Ishikawa (cell line): ENCODE measurements around the gene ARHGEF7.
A peak's percentile ranks its signal among the peaks of the same experiment; 100 is the strongest.

Experiments
- CEBPB ChIP-seq: IDR thresholded peaks from 2 replicates; pipeline ENCODE4 v1.6.1; 2012
- CREB1 ChIP-seq: IDR thresholded peaks from 2 replicates; pipeline ENCODE4 v1.6.1; 2012; ENCODE audit warnings: low read depth
- EGR1 ChIP-seq: IDR thresholded peaks from 2 replicates; pipeline ENCODE4 v1.6.1; 2012
- EP300 ChIP-seq: IDR thresholded peaks from 2 replicates; pipeline ENCODE4 v1.6.1; 2012; ENCODE audit warnings: borderline replicate concordance
- FOXM1 ChIP-seq: IDR thresholded peaks from 2 replicates; pipeline ENCODE4 v1.6.1; 2012; ENCODE audit warnings: low read depth, borderline replicate concordance
- MAX ChIP-seq: IDR thresholded peaks from 2 replicates; pipeline ENCODE4 v1.6.1; 2012
- NFIC ChIP-seq: IDR thresholded peaks from 2 replicates; pipeline ENCODE4 v1.6.1; 2012
- RAD21 ChIP-seq: IDR thresholded peaks from 2 replicates; pipeline ENCODE4 v1.6.1; 2012; ENCODE audit warnings: low read depth
- REST ChIP-seq: IDR thresholded peaks from 2 replicates; pipeline ENCODE4 v1.6.1; 2012; ENCODE audit warnings: low read depth, mild to moderate bottlenecking
- TAF1 ChIP-seq: IDR thresholded peaks from 2 replicates; pipeline ENCODE4 v1.6.1; 2012; ENCODE audit warnings: low read depth, mild to moderate bottlenecking
- TCF12 ChIP-seq: IDR thresholded peaks from 2 replicates; pipeline ENCODE4 v1.6.1; 2012; ENCODE audit warnings: low read depth
- TEAD4 ChIP-seq: IDR thresholded peaks from 2 replicates; pipeline ENCODE4 v1.6.1; 2012
- USF1 ChIP-seq: IDR thresholded peaks from 2 replicates; pipeline ENCODE4 v1.6.1; 2012
- YY1 ChIP-seq: IDR thresholded peaks from 2 replicates; pipeline ENCODE4 v1.6.1; 2012; ENCODE audit warnings: low read depth
- ZBTB7A ChIP-seq: IDR thresholded peaks from 2 replicates; pipeline ENCODE4 v1.6.1; 2012; ENCODE audit warnings: low read depth

ARHGEF7 gene

GRCh38 chr13:111071120-111071519 is 44.0 kb upstream of the ARHGEF7 start:
- peak; percentile 42; the same call in 1 of the 2 replicates for TF ChIP-seq RAD21

GRCh38 chr13:111074826-111075225 is 40.3 kb upstream of the ARHGEF7 start:
- TF ChIP-seq TCF12 (no peak), REST (no peak), EP300 (no peak), YY1 (no peak), NFIC (no peak), CEBPB (no peak), CREB1 (no peak), MAX (no peak), USF1 (no peak), ZBTB7A (no peak)

- no peak for TF ChIP-seq EGR1
Measured at GRCh38 chr13:111076155-111077013, 38.7 kb upstream of the ARHGEF7 start.

GRCh38 chr13:111079375-111079774 is 35.7 kb upstream of the ARHGEF7 start:
- no peak for TF ChIP-seq TAF1
- no peak for TF ChIP-seq EP300
- TF ChIP-seq USF1 = no peak
- TF ChIP-seq EGR1 = no peak
- no peak for TF ChIP-seq CREB1
- TF ChIP-seq FOXM1 = no peak
- TF ChIP-seq REST = no peak
- no peak for TF ChIP-seq MAX
- no peak for TF ChIP-seq CEBPB
- TF ChIP-seq TCF12 = no peak
- no peak for TF ChIP-seq TEAD4
- no peak for TF ChIP-seq RAD21
- no peak for TF ChIP-seq ZBTB7A
- no peak for TF ChIP-seq NFIC
- TF ChIP-seq YY1 = no peak

GRCh38 chr13:111080642-111081041 is 34.5 kb upstream of the ARHGEF7 start:
- no peak for TF ChIP-seq TCF12
- TF ChIP-seq USF1 = no peak

- TF ChIP-seq TEAD4 (no peak), CREB1 (no peak), YY1 (no peak), REST (no peak), RAD21 (no peak), MAX (no peak), USF1 (no peak), EP300 (no peak), TAF1 (no peak), TCF12 (no peak), FOXM1 (no peak), NFIC (no peak)
Measured at GRCh38 chr13:111082240-111082639, 32.9 kb upstream of the ARHGEF7 start.
